ENCODE data around the gene FNDC10.

- TF ChIP-seq CTCF (IDR thresholded peaks at IDR 0.05; ENCODE audit: low read length) (no peak), EZH2 (IDR thresholded peaks at IDR 0.05; ENCODE audit: borderline replicate concordance, low read length) (no peak)
Measured at GRCh38 chr1:1562556-1563195, 37.3 kb downstream of the FNDC10 start.

Measured in OCI-LY1 (cell line).